Measurements from ENCODE around the gene SGCG. TPM values are rescaled to one million over a fixed set of nuclear protein-coding genes. Genes with fewer than 3 reads are reported as not detected.

SGCG gene
- polyA plus RNA-seq, 1 of the 3 experiments (the other 2 are of a cell fraction) = not detected

GRCh38 chr13:23140492-23140891 lies 40.3 kb upstream of the SGCG start:
- H3K4me2 ChIP-seq = no peak overlapping the region
- H3K4me3 ChIP-seq (ENCODE audit: low read depth in 2 of 2, low read length in 1 of 2) = no peak overlapping the region
- H3F3A ChIP-seq (replicated peaks; ENCODE audit: insufficient read depth) = no peaks in the 10 kb centered on the region
- no peaks in the 10 kb centered on the region; the same call in 1 of the 2 replicates for H3K27me3 ChIP-seq (ENCODE audit: insufficient read depth)
- no peak for TF ChIP-seq USF1 (IDR thresholded peaks at IDR 0.05; ENCODE audit: borderline replicate concordance, low read depth)
- no peak for TF ChIP-seq RFX5 (IDR thresholded peaks at IDR 0.05; ENCODE audit: low read length)
- no peak for TF ChIP-seq REST (IDR thresholded peaks at IDR 0.05; ENCODE audit: low read depth, low read length)
- TF ChIP-seq SMC3 (IDR thresholded peaks at IDR 0.05; ENCODE audit: low read depth, low read length) = no peak
- no peak for TF ChIP-seq CTCF (IDR thresholded peaks at IDR 0.05)
- TF ChIP-seq PBX3 (IDR thresholded peaks at IDR 0.05) = no peak
- TF ChIP-seq RXRA (IDR thresholded peaks at IDR 0.05; ENCODE audit: borderline replicate concordance, low read depth) = no peak
- TF ChIP-seq EP300 (IDR thresholded peaks at IDR 0.05; ENCODE audit: borderline replicate concordance in 1 of 2, low read depth in 1 of 2, low read length in 1 of 2) = no peak
- no peak for TF ChIP-seq MXI1 (IDR thresholded peaks at IDR 0.05; ENCODE audit: low read depth, low read length)
- no peak for TF ChIP-seq FOXJ3 (CRISPR knock-in tag; IDR thresholded peaks at IDR 0.05)
- no peak for TF ChIP-seq GATA2 (CRISPR knock-in tag; IDR thresholded peaks at IDR 0.05)
- no peak for TF ChIP-seq GABPA (IDR thresholded peaks at IDR 0.05; ENCODE audit: low read depth)
- no peak overlapping the region for H3K9ac ChIP-seq
- WGBS (ENCODE audit: low lambda C conversion rate) = 0% methylated on average over 2 of the region's 2 CpGs
- H2AFZ ChIP-seq (ENCODE audit: low read depth) = no peak overlapping the region
- H3K4me1 ChIP-seq (ENCODE audit: control insufficient read depth in 1 of 2, insufficient read depth in 2 of 2, low read depth in 1 of 2, low read length in 1 of 2) = no peaks in the 10 kb centered on the region
- no peaks in the 10 kb centered on the region for H3K36me3 ChIP-seq (replicated peaks in 1 of 2; ENCODE audit: control insufficient read depth in 1 of 2, insufficient read depth in 2 of 2, low read length in 1 of 2)
- no peak overlapping the region for H3K27ac ChIP-seq (ENCODE audit: low read depth in 2 of 2, low read length in 1 of 2)
- no peak for DNase-seq
- no peaks in the 10 kb centered on the region for H3K9me2 ChIP-seq
- ChIA-PET CTCF (interaction anchor here (1.0 kb wide), 1 partner anchor 9 kb away, joined by 3 read pairs; no protein-coding TSS in a partner anchor), POLR2A (no interaction called here)
- no peaks in the 10 kb centered on the region for H4K20me1 ChIP-seq (ENCODE audit: insufficient read depth)
- no peaks in the 10 kb centered on the region for H3K9me3 ChIP-seq
- no peaks in the 10 kb centered on the region for H3K79me2 ChIP-seq (ENCODE audit: insufficient read depth)
